ENCODE results near the gene CGNL1.

The CGNL1 gene

DNA sequence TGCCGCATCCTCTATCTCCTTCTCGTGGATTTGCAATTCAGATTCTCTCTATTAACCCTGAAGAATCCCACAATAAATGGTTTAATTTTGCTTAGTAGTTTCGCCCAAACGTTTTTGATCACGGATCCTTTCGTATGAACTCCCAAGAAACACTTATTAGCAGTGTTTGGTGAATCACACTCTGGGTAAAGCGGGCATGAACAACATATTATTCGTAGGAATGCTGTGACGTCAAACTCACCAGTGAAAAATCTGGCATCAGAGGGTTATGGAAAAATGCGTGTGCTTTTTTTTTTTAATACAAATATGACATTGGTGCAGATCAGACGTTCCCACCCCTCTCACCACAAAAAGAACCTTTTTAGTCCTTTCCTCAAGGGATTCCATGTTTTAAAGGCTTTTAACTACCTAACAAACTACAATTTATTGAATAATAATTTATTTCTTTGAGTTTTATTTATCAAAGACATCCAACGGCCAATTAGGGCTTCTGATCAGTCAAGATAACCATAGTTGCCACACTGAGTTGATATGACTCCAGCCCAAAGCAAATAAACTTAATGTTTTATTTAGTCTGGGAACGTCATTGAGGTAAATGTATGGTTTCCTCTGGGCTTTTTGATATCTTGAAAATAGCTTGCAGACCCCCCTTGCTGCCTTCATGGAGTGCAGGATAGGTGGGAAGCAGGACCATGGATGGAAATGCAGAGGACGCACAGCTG, 45.5 kb upstream of the CGNL1 start:
- no peak overlapping the region for H3K4me3 ChIP-seq (replicated peaks in 1 of 2; ENCODE audit: low read depth in 2 of 2, low read length in 2 of 2)
- TF ChIP-seq, protein P1, sequence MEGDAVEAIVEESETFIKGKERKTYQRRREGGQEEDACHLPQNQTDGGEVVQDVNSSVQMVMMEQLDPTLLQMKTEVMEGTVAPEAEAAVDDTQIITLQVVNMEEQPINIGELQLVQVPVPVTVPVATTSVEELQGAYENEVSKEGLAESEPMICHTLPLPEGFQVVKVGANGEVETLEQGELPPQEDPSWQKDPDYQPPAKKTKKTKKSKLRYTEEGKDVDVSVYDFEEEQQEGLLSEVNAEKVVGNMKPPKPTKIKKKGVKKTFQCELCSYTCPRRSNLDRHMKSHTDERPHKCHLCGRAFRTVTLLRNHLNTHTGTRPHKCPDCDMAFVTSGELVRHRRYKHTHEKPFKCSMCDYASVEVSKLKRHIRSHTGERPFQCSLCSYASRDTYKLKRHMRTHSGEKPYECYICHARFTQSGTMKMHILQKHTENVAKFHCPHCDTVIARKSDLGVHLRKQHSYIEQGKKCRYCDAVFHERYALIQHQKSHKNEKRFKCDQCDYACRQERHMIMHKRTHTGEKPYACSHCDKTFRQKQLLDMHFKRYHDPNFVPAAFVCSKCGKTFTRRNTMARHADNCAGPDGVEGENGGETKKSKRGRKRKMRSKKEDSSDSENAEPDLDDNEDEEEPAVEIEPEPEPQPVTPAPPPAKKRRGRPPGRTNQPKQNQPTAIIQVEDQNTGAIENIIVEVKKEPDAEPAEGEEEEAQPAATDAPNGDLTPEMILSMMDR (IDR thresholded peaks at IDR 0.05; ENCODE audit: low read depth, low read length): no peak
- DNase-seq (ENCODE audit: low read depth in 2 of 2): no peak

- no peak for DNase-seq (ENCODE audit: low read depth in 2 of 2)
- TF ChIP-seq, protein P1 (IDR thresholded peaks at IDR 0.05; ENCODE audit: low read depth, low read length): no peak
- H3K4me3 ChIP-seq (replicated peaks in 1 of 2; ENCODE audit: low read depth in 2 of 2, low read length in 2 of 2): no peak overlapping the region
Measured at GRCh38 chr15:57332326-57332725, 44.0 kb upstream of the CGNL1 start.

DNA sequence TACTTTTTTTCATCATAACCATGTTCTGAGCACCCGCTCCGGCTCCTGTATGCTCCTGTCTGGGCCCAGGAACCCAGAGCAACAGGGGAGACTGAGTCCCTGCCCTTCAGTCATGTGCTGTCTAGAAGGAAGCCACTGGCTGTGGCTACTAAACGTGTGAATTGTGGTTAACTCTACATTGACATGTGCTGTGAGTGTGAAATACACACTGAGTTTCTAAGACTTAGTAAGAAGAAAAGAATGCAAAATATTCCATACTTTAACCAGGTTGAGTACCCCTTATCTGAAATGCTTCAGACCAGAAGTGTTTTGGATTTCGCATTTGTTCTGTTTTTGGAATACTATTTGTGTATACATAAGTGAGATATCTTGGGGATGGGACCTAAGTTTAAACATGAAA, 42.8 kb upstream of the CGNL1 start:
- H3K4me3 ChIP-seq (replicated peaks in 1 of 2; ENCODE audit: low read depth in 2 of 2, low read length in 2 of 2): no peak overlapping the region
- DNase-seq (ENCODE audit: low read depth in 2 of 2): peak; percentile 25 to 56
- TF ChIP-seq, protein P1 (IDR thresholded peaks at IDR 0.05; ENCODE audit: low read depth, low read length): no peak

- peak; percentile 38 to 54 for DNase-seq (ENCODE audit: low read depth in 2 of 2)
- H3K4me3 ChIP-seq (replicated peaks in 1 of 2; ENCODE audit: low read depth in 2 of 2, low read length in 2 of 2): no peak overlapping the region
- TF ChIP-seq, protein P1 (IDR thresholded peaks at IDR 0.05; ENCODE audit: low read depth, low read length): no peak
Measured at GRCh38 chr15:57334257-57334656, 42.0 kb upstream of the CGNL1 start.

GRCh38 chr15:57335293-57335715, 41.0 kb upstream of the CGNL1 start:
- H3K4me3 ChIP-seq (replicated peaks in 1 of 2; ENCODE audit: low read depth in 2 of 2, low read length in 2 of 2): no peak overlapping the region
- DNase-seq (ENCODE audit: low read depth in 2 of 2): no peak
- TF ChIP-seq, protein P1 (IDR thresholded peaks at IDR 0.05; ENCODE audit: low read depth, low read length): no peak

GRCh38 chr15:57335719-57336118, 40.6 kb upstream of the CGNL1 start:
- H3K4me3 ChIP-seq (replicated peaks in 1 of 2; ENCODE audit: low read depth in 2 of 2, low read length in 2 of 2): no peak overlapping the region
- DNase-seq (ENCODE audit: low read depth in 2 of 2): peak in 1 of 2 donors; percentile 16
- TF ChIP-seq, protein P1 (IDR thresholded peaks at IDR 0.05; ENCODE audit: low read depth, low read length): no peak

All from cardiac fibroblast (primary cell).